Measurements from ENCODE around the gene DLGAP1. TPM values are rescaled to one million over a fixed set of nuclear protein-coding genes. Genes with fewer than 3 reads are reported as not detected.

Gene DLGAP1
- total RNA-seq, 1 experiment from 2014 or later, result 0.53 TPM

Small RNA genes within 50 kb of the gene (small RNA-seq; reads per million reads assigned to genes)
- not detected for gene AP005208.1
- gene AP005403.1, result not detected
- gene MIR6718, result not detected
- gene RN7SL39P, result not detected
- not detected for gene RNU6-831P

Measured in HT-29 (cell line).